B cell (primary cell): ENCODE results near the gene ANKRD13D. TPM values are rescaled to one million over a fixed set of nuclear protein-coding genes. Genes with fewer than 3 reads are reported as not detected.

ENCODE experiments used
- ATAC-seq: fragments of 200-7000 bp; cut with Tn5 transposase; one replicate; pipeline ENCODE4 v1.10.0; 2021; ENCODE audit warnings: low read depth, mild to moderate bottlenecking, moderate number of reproducible peaks, moderate library complexity
- CTCF ChIA-PET: fragments of 350-600 bp; sonication (Branson Sonifier 250); formaldehyde crosslinking; loops from one replicate; lab custom pipeline; 2021; ENCODE audit warnings: antibody characterized with exemption, inconsistent platforms; lab: Charles Lee
- POLR2A ChIA-PET: fragments of 350-600 bp; sonication (Branson Sonifier 250); formaldehyde crosslinking; loops from one replicate; lab custom pipeline; 2021; ENCODE audit warnings: antibody characterized with exemption; lab: Charles Lee
- DNase-seq: peaks from one replicate; pipeline ENCODE4 v3.0.0; 2013
- H2AFZ ChIP-seq: 2 replicates; pipeline ENCODE4 v1.6.1; 2012; ENCODE audit warnings: mild to moderate bottlenecking, low read depth, low read length; ENCODE audit not compliant: insufficient read depth, poor library complexity, severe bottlenecking
- H3K27ac ChIP-seq, 2 donors: 1 replicate in 1 of 2; 2 replicates in 1 of 2; pipeline ENCODE4 v1.5.1; 2012 to 2013; ENCODE audit warnings: low read length in 2 of 2, mild to moderate bottlenecking in 2 of 2, moderate library complexity in 1 of 2
- H3K27me3 ChIP-seq, 4 experiments: fragments of 200-600 bp in 1 of 4; sonication (generic) in 1 of 4; replicated peaks in 1 of 4; 1 replicate in 2 of 4; 2 replicates in 2 of 4; pipeline versions ENCODE4 v1.6.1 to v1.7.0; 2013 to 2016; ENCODE audit warnings: low read length in 3 of 4, mild to moderate bottlenecking in 2 of 4, mixed read lengths in 1 of 4, moderate library complexity in 1 of 4; ENCODE audit not compliant: insufficient read depth in 4 of 4, control insufficient read depth in 3 of 4; ENCODE audit errors: control extremely low read depth in 1 of 4
- H3K36me3 ChIP-seq, 2 experiments: replicated peaks in 1 of 2; 1 replicate in 1 of 2; 2 replicates in 1 of 2; pipeline versions ENCODE4 v1.6.1 to v1.7.1; 2013; ENCODE audit warnings: low read length in 1 of 2; ENCODE audit not compliant: insufficient read depth in 2 of 2, control insufficient read depth in 1 of 2; ENCODE audit errors: control extremely low read depth in 1 of 2, extremely low read depth in 1 of 2
- H3K4me1 ChIP-seq, 2 donors: fragments of 200-600 bp in 1 of 2; sonication (generic) in 1 of 2; 1 replicate in 1 of 2; 2 replicates in 1 of 2; pipeline versions ENCODE4 v1.5.1 to v1.6.1; 2013 to 2017; ENCODE audit warnings: low read length in 2 of 2; ENCODE audit not compliant: control insufficient read depth in 2 of 2, insufficient read depth in 2 of 2
- H3K4me2 ChIP-seq: replicated peaks from 2 replicates; pipeline ENCODE3; 2012; ENCODE audit warnings: mild to moderate bottlenecking, low read depth, low read length; ENCODE audit not compliant: poor library complexity, severe bottlenecking
- H3K4me3 ChIP-seq, 5 experiments: fragments of 200-600 bp in 1 of 5; sonication (generic) in 1 of 5; 1 replicate in 3 of 5; 2 replicates in 2 of 5; pipeline versions ENCODE4 v1.5.1 to v1.7.0; 2011 to 2016; ENCODE audit warnings: low read length in 4 of 5, mild to moderate bottlenecking in 4 of 5, low read depth in 2 of 5, control low read depth in 1 of 5, moderate library complexity in 1 of 5; ENCODE audit not compliant: insufficient read depth in 1 of 5; ENCODE audit errors: control extremely low read depth in 1 of 5, extremely low read depth in 1 of 5
- H3K79me2 ChIP-seq: fragments of 200-600 bp; sonication (generic); one replicate; pipeline ENCODE4 v1.6.0; 2016; ENCODE audit warnings: low read length; ENCODE audit not compliant: control insufficient read depth, insufficient read depth
- H3K9ac ChIP-seq: fragments of 200-600 bp; sonication (generic); 2 replicates; pipeline ENCODE4 v1.6.1; 2017; ENCODE audit warnings: mild to moderate bottlenecking, low read length, moderate library complexity
- H3K9me3 ChIP-seq, 3 donors: one replicate each; pipeline versions ENCODE4 v1.6.1 to v1.7.1; 2013; ENCODE audit warnings: low read length in 2 of 3; ENCODE audit not compliant: control insufficient read depth in 2 of 3, insufficient read depth in 1 of 3; ENCODE audit errors: control extremely low read depth in 1 of 3
- H4K20me1 ChIP-seq: 2 replicates; pipeline ENCODE4 v1.6.0; 2012; ENCODE audit warnings: mild to moderate bottlenecking, low read length; ENCODE audit not compliant: insufficient read depth, control insufficient read depth, poor library complexity, severe bottlenecking
- H3K27ac Mint-ChIP-seq: one replicate; pipeline ENCODE4 v1.8.0; 2021; ENCODE audit warnings: mixed read lengths
- H3K27me3 Mint-ChIP-seq: one replicate; pipeline ENCODE4 v1.8.0; 2021; ENCODE audit warnings: mixed read lengths
- H3K4me1 Mint-ChIP-seq: one replicate; pipeline ENCODE4 v1.8.0; 2021; ENCODE audit warnings: mixed read lengths
- H3K4me3 Mint-ChIP-seq: one replicate; pipeline ENCODE4 v1.8.0; 2021; ENCODE audit warnings: mixed read lengths
- H3K9me3 Mint-ChIP-seq: one replicate; pipeline ENCODE4 v1.8.0; 2022; ENCODE audit warnings: mixed read lengths; ENCODE audit not compliant: insufficient read depth
- CTCF ChIP-seq: fragments of 200-600 bp; IDR thresholded peaks from one replicate; pipeline ENCODE4 v1.8.0; 2022; ENCODE audit warnings: antibody characterized with exemption, mild to moderate bottlenecking
- EZH2 ChIP-seq: IDR thresholded peaks from 2 replicates; pipeline ENCODE4 v1.6.1; 2012; ENCODE audit warnings: borderline replicate concordance, low read depth, mild to moderate bottlenecking, moderate library complexity, low read length; ENCODE audit not compliant: insufficient read depth, poor library complexity, severe bottlenecking
- WGBS: methylation state at CpG from one replicate; pipeline ENCODE4 v1.1.5; 2013; ENCODE audit warnings: missing lambda C conversion rate; ENCODE audit not compliant: insufficient coverage; 5-methylcytosine and 5-hydroxymethylcytosine counted together
- intact Hi-C: fragments of 100-400 bp; cut with micrococcal nuclease; formaldehyde crosslinking; loops from one replicate; pipeline ENCODE4 v1.10.0; 2022
- polyA plus RNA-seq: library from polyadenylated mRNA; depleted of rRNA; stranded (reverse); fragments of >200 nt; gene quantifications from 2 replicates; pipeline ENCODE4 v1.2.3, GENCODE V29; 2012
- total RNA-seq, 2 donors: library from RNA; stranded (reverse); fragments of 120-200 nt in 1 of 2; gene quantifications; 1 replicate in 1 of 2; 2 replicates in 1 of 2; pipeline versions ENCODE4 v1.2.3 to v1.2.4, GENCODE V29; 2013 to 2022

Gene ANKRD13D
- total and polyA plus RNA-seq, 2 donors (not counting 1 experiment from before 2014, with no cell fraction given) = 189 to 252 TPM

- H3K4me3 Mint-ChIP-seq = peak overlapping the region; percentile 74
- Histone ChIP-seq H3K9me3 (no peaks in the 10 kb centered on the region), H4K20me1 (peaks cover 75% of the 10 kb centered on the region), H3K4me1 (peaks cover 98 to 99% of the 10 kb centered on the region in 2 donors), H3K4me2 (peak overlapping the region; percentile 92), H2AFZ (no peak overlapping the region), H3K4me3 (no peak overlapping the region), H3K79me2 (peaks cover 100% of the 10 kb centered on the region), H3K9ac (peak overlapping the region; percentile 4), H3K27me3 (no peaks in the 10 kb centered on the region), H3K27ac (peak overlapping the region; percentile 76 to 82), H3K36me3 (peaks cover 0 to 77% of the 10 kb centered on the region in 2 experiments)
- WGBS = 79% methylated on average over 16 of the region's 17 CpGs
- H3K27me3 Mint-ChIP-seq = no peaks in the 10 kb centered on the region
- intact Hi-C loops = loop anchor here (2.0 kb wide), 1 partner anchor 207 kb away; the partner anchor contains the start of gene AIP
- TF ChIP-seq CTCF (no peak), EZH2 (no peak)
- ChIA-PET CTCF (interaction anchor here (0.9 to 5.5 kb wide), 3 partner anchors 7 to 42 kb away, joined by 4 to 46 read pairs (median 7); partner anchors contain the start of gene GRK2), POLR2A (interaction anchor here (1.7 to 3.5 kb wide), 3 partner anchors 8 to 77 kb away, joined by 4 to 51 read pairs (median 13); partner anchors contain the start of genes ANKRD13D and GRK2)
- H3K9me3 Mint-ChIP-seq = no peaks in the 10 kb centered on the region
- peak overlapping the region; percentile 95 for H3K27ac Mint-ChIP-seq
- no peak for ATAC-seq
- H3K4me1 Mint-ChIP-seq = peaks cover 91% of the 10 kb centered on the region
- DNase-seq = peak; percentile 41
Observed at GRCh38 chr11:67275606-67276409, 13.3 kb upstream of the ANKRD13D start.
